SK-N-SH (cell line): ENCODE data around the gene NKX1-1. TPM values are rescaled to one million over a fixed set of nuclear protein-coding genes. Genes with fewer than 3 reads are reported as not detected.

Source experiments
- CTCF ChIA-PET: fragments of 300-600, 350-600 bp; formaldehyde crosslinking; extraction: SDS; loops from one replicate; lab custom pipeline; 2021; lab: Yijun Ruan, JAX
- POLR2A ChIA-PET: fragments of 350-600 bp; sonication (Branson Sonifier 250); formaldehyde crosslinking; extraction: SDS; loops from one replicate; lab custom pipeline; 2020; ENCODE audit warnings: antibody characterized with exemption, inconsistent platforms; lab: Yijun Ruan, JAX
- DNase-seq: peaks from one replicate; pipeline ENCODE4 v3.0.0; 2012
- H2AFZ ChIP-seq: fragments of 200-600 bp; sonication (generic); 2 replicates; pipeline ENCODE4 v1.8.1; 2016; ENCODE audit warnings: antibody characterized with exemption, mild to moderate bottlenecking, low read depth
- H3F3A ChIP-seq: fragments of 200-600 bp; sonication (generic); replicated peaks from 2 replicates; pipeline ENCODE3; 2016; ENCODE audit warnings: antibody characterized with exemption, mild to moderate bottlenecking; ENCODE audit not compliant: insufficient read depth
- H3K27ac ChIP-seq, 2 experiments: fragments of 200-500 bp in 1 of 2; fragments of 200-600 bp in 1 of 2; sonication (Bioruptor generic) in 1 of 2; sonication (generic), shearing (Covaris generic) in 1 of 2; 2 replicates each; pipeline versions ENCODE4 v1.5.1 to v1.6.1; 2014 to 2016; ENCODE audit warnings: low read depth in 2 of 2, inconsistent platforms in 1 of 2, low read length in 1 of 2, mild to moderate bottlenecking in 1 of 2, mixed read lengths in 1 of 2
- H3K27me3 ChIP-seq: fragments of 200-600 bp; sonication (generic), shearing (Covaris generic); 2 replicates; pipeline ENCODE4 v1.6.1; 2016; ENCODE audit warnings: mixed run types; ENCODE audit not compliant: insufficient read depth
- H3K36me3 ChIP-seq, 2 experiments: fragments of 200-500 bp in 1 of 2; fragments of 200-600 bp in 1 of 2; sonication (Bioruptor generic) in 1 of 2; sonication (generic) in 1 of 2; replicated peaks in 1 of 2; 2 replicates each; pipeline versions ENCODE3 to v1.5.1; 2014 to 2016; ENCODE audit warnings: low read length in 1 of 2, mild to moderate bottlenecking in 1 of 2; ENCODE audit not compliant: insufficient read depth in 2 of 2, control insufficient read depth in 1 of 2
- H3K4me1 ChIP-seq, 2 experiments: fragments of 200-500 bp in 1 of 2; fragments of 200-600 bp in 1 of 2; sonication (Bioruptor generic) in 1 of 2; sonication (generic), shearing (Covaris generic) in 1 of 2; 2 replicates each; pipeline versions ENCODE4 v1.5.1 to v1.6.1; 2014 to 2016; ENCODE audit warnings: low read depth in 1 of 2, low read length in 1 of 2, mixed run types in 1 of 2; ENCODE audit not compliant: insufficient read depth in 2 of 2, control insufficient read depth in 1 of 2
- H3K4me2 ChIP-seq: fragments of 200-600 bp; sonication (generic), shearing (Covaris generic); 2 replicates; pipeline ENCODE4 v1.6.1; 2017; ENCODE audit warnings: mixed run types
- H3K4me3 ChIP-seq, 2 experiments: fragments of 200-500 bp in 1 of 2; fragments of 200-600 bp in 1 of 2; sonication (Bioruptor generic) in 1 of 2; sonication (generic), shearing (Covaris generic) in 1 of 2; 2 replicates each; pipeline versions ENCODE4 v1.5.1 to v1.8.1; 2014 to 2016; ENCODE audit warnings: low read depth in 2 of 2, inconsistent platforms in 1 of 2, low read length in 1 of 2, mild to moderate bottlenecking in 1 of 2, mixed read lengths in 1 of 2, moderate library complexity in 1 of 2
- H3K79me2 ChIP-seq: fragments of 200-600 bp; sonication (generic); 2 replicates; pipeline ENCODE4 v1.8.1; 2017; ENCODE audit warnings: mild to moderate bottlenecking; ENCODE audit not compliant: insufficient read depth
- H3K9ac ChIP-seq: fragments of 200-600 bp; sonication (generic); 2 replicates; pipeline ENCODE4 v1.6.1; 2017; ENCODE audit warnings: mixed run types
- H3K9me2 ChIP-seq: fragments of 200-600 bp; sonication (generic); 2 replicates; pipeline ENCODE4 v1.6.1; 2017; ENCODE audit warnings: mixed run types
- H3K9me3 ChIP-seq: fragments of 200-600 bp; sonication (generic); 2 replicates; pipeline ENCODE4 v1.6.1; 2017; ENCODE audit warnings: mixed run types, mild to moderate bottlenecking, moderate library complexity
- H4K20me1 ChIP-seq: fragments of 200-600 bp; sonication (generic); 2 replicates; pipeline ENCODE4 v1.6.1; 2017; ENCODE audit warnings: mild to moderate bottlenecking, mixed run types; ENCODE audit not compliant: insufficient read depth
- CHD2 ChIP-seq: fragments of 150-350 bp; IDR thresholded peaks from 2 replicates; pipeline ENCODE4 v1.6.1; 2018; ENCODE audit warnings: low read length; ENCODE audit not compliant: partially characterized antibody
- ELF1 ChIP-seq: IDR thresholded peaks from 2 replicates; pipeline ENCODE4 v1.4.0; 2012
- FOXJ3 ChIP-seq: sonication (generic); formaldehyde crosslinking; IDR thresholded peaks from 2 replicates; pipeline ENCODE4 v1.5.1; 2020; ENCODE audit warnings: mild to moderate bottlenecking, missing genetic modification reagents
- FOXM1 ChIP-seq: IDR thresholded peaks from 2 replicates; pipeline ENCODE4 v1.4.0; 2012; ENCODE audit warnings: low read depth, mild to moderate bottlenecking
- GABPA ChIP-seq: IDR thresholded peaks from 2 replicates; pipeline ENCODE4 v1.4.0; 2012; ENCODE audit warnings: low read depth, mild to moderate bottlenecking
- GATA2 ChIP-seq: sonication (generic); formaldehyde crosslinking; IDR thresholded peaks from 2 replicates; pipeline ENCODE4 v1.5.0; 2020; ENCODE audit warnings: mild to moderate bottlenecking, missing genetic modification reagents
- NFIC ChIP-seq: IDR thresholded peaks from 2 replicates; pipeline ENCODE4 v1.4.0; 2012; ENCODE audit warnings: borderline replicate concordance
- POLR2AphosphoS5 ChIP-seq: IDR thresholded peaks from 2 replicates; pipeline ENCODE4 v1.6.1; 2012; ENCODE audit warnings: low read depth, low read length
- RCOR1 ChIP-seq: fragments of 150-350 bp; IDR thresholded peaks from 2 replicates; pipeline ENCODE4 v1.6.1; 2017; ENCODE audit warnings: antibody characterized with exemption, low read length
- RFX5 ChIP-seq: IDR thresholded peaks from 2 replicates; pipeline ENCODE4 v1.6.1; 2012; ENCODE audit warnings: mild to moderate bottlenecking, improper control_type of control experiment, low read length
- RXRA ChIP-seq: IDR thresholded peaks from 2 replicates; pipeline ENCODE4 v1.4.0; 2012; ENCODE audit warnings: low read depth, mild to moderate bottlenecking, borderline replicate concordance
- SIN3A ChIP-seq: IDR thresholded peaks from 2 replicates; pipeline ENCODE4 v1.6.1; 2012; ENCODE audit warnings: low read depth, mild to moderate bottlenecking, low read length, moderate library complexity, borderline replicate concordance
- SMC3 ChIP-seq: IDR thresholded peaks from 2 replicates; pipeline ENCODE4 v1.6.1; 2012; ENCODE audit warnings: low read depth, low read length, improper control_type of control experiment
- TAF1 ChIP-seq: IDR thresholded peaks from 2 replicates; pipeline ENCODE4 v1.6.1; 2012; ENCODE audit warnings: low read depth, mild to moderate bottlenecking, low read length, moderate library complexity, borderline replicate concordance
- TCF12 ChIP-seq: IDR thresholded peaks from 2 replicates; pipeline ENCODE4 v1.4.0; 2012
- TEAD4 ChIP-seq: IDR thresholded peaks from 2 replicates; pipeline ENCODE4 v1.4.0; 2012; ENCODE audit warnings: mild to moderate bottlenecking, borderline replicate concordance; ENCODE audit not compliant: insufficient read depth
- YY1 ChIP-seq: IDR thresholded peaks from 2 replicates; pipeline ENCODE4 v1.4.0; 2012; ENCODE audit warnings: low read depth, mild to moderate bottlenecking
- WGBS: methylation state at CpG from one replicate; pipeline ENCODE4 v1.1.6; 2017; ENCODE audit warnings: low lambda C conversion rate; 5-methylcytosine and 5-hydroxymethylcytosine counted together
- polyA plus RNA-seq, 3 experiments: library from polyadenylated mRNA; depleted of rRNA; stranded (reverse); fragments of >200 nt; gene quantifications; 2 replicates each; pipeline ENCODE4 v1.2.3, GENCODE V29; 2012
- TF ChIP-seq, protein P1 (sequence below): fragments of 150-350 bp; IDR thresholded peaks from 2 replicates; pipeline ENCODE4 v1.6.1; 2017; ENCODE audit warnings: antibody characterized with exemption, low read length, low read depth, borderline replicate concordance
- TF ChIP-seq, protein P2 (sequence below): fragments of 150-350 bp; IDR thresholded peaks from 2 replicates; pipeline ENCODE4 v1.6.1; 2016; ENCODE audit warnings: mild to moderate bottlenecking, low read depth, low read length
- TF ChIP-seq, protein P3 (sequence below): IDR thresholded peaks from 2 replicates; pipeline ENCODE4; 2012
- TF ChIP-seq, protein P4 (sequence below): IDR thresholded peaks from 2 replicates; pipeline ENCODE4 v1.4.0; 2012; ENCODE audit warnings: low read depth, borderline replicate concordance

NKX1-1 gene
- polyA plus RNA-seq, 1 of the 3 experiments (the other 2 are of a cell fraction): not detected

DNA sequence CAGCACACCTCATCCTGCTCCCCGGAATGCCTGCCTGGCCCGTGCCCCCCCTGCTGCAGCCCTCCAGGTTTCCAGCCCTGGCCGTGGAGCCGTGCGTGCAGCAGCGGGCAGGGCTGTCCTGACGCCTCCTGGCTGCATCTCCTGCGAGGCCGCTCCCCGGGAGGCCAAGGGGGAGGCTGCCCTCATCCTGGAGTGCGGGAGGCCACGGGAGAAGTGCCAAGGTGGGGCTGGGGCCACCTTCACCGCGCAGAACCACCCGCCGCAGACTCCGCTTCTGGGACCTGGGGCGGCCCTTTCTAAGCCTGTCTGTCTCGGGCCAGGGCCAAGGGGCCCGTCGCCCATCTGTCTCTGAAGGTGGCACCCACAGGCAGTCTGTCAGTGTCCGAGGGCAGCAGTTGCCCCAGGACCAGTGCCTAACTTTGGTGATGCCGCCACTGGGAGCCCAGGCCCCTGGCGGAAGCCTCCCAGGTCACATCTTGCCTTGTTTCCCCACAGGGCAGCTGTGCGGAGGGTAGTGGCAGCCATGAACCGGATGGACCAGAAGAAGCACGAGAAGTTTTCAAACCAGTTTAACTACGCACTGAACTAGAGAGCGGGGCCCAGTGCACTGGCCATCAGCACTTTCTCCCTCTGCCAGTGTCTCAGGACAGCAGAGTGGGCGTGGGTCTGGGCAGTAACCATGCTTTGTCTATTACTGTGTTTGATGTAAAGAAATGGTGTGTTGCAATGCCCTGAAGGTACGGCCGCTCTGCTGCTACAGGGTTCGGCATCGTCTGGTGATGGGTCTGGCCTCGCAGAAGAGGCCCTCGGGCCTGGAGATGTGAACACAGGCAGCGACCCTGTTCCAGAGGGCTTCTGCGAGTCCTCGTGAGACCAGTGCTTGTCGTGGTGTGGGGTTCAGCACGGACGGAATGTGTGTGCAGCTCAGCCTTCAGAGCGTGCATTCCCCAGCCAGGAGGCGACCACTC, 20.6 kb downstream of the NKX1-1 start:
- H3K27me3 ChIP-seq: no peaks in the 10 kb centered on the region
- H2AFZ ChIP-seq: no peak overlapping the region
- no peak for DNase-seq
- H3K9me2 ChIP-seq: no peaks in the 10 kb centered on the region
- H3K4me2 ChIP-seq: no peak overlapping the region
- H3K27ac ChIP-seq: no peak overlapping the region
- H3K4me1 ChIP-seq: no peaks in the 10 kb centered on the region
- no peaks in the 10 kb centered on the region for H4K20me1 ChIP-seq
- no peaks in the 10 kb centered on the region for H3F3A ChIP-seq
- peaks cover 31 to 36% of the 10 kb centered on the region in 2 experiments for H3K36me3 ChIP-seq
- no peak overlapping the region for H3K9ac ChIP-seq
- H3K4me3 ChIP-seq: no peak overlapping the region
- H3K79me2 ChIP-seq: no peaks in the 10 kb centered on the region
- WGBS: 96% methylated on average over 13 of the region's 44 CpGs
- ChIA-PET CTCF (no interaction called here), POLR2A (interaction anchor here (0.6 kb wide), 1 partner anchor 461 kb away, joined by 3 read pairs; no protein-coding TSS in a partner anchor)
- TF ChIP-seq FOXJ3: no peak
- no peak for TF ChIP-seq GATA2 (CRISPR knock-in tag)
- no peak for TF ChIP-seq TCF12
- TF ChIP-seq RXRA: no peak
- TF ChIP-seq, protein P1, sequence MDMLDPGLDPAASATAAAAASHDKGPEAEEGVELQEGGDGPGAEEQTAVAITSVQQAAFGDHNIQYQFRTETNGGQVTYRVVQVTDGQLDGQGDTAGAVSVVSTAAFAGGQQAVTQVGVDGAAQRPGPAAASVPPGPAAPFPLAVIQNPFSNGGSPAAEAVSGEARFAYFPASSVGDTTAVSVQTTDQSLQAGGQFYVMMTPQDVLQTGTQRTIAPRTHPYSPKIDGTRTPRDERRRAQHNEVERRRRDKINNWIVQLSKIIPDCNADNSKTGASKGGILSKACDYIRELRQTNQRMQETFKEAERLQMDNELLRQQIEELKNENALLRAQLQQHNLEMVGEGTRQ: no peak
- TF ChIP-seq FOXM1: no peak
- TF ChIP-seq SMC3: no peak
- TF ChIP-seq, protein P2, sequence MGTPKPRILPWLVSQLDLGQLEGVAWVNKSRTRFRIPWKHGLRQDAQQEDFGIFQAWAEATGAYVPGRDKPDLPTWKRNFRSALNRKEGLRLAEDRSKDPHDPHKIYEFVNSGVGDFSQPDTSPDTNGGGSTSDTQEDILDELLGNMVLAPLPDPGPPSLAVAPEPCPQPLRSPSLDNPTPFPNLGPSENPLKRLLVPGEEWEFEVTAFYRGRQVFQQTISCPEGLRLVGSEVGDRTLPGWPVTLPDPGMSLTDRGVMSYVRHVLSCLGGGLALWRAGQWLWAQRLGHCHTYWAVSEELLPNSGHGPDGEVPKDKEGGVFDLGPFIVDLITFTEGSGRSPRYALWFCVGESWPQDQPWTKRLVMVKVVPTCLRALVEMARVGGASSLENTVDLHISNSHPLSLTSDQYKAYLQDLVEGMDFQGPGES: no peak
- H3K9me3 ChIP-seq: no peaks in the 10 kb centered on the region

DNA sequence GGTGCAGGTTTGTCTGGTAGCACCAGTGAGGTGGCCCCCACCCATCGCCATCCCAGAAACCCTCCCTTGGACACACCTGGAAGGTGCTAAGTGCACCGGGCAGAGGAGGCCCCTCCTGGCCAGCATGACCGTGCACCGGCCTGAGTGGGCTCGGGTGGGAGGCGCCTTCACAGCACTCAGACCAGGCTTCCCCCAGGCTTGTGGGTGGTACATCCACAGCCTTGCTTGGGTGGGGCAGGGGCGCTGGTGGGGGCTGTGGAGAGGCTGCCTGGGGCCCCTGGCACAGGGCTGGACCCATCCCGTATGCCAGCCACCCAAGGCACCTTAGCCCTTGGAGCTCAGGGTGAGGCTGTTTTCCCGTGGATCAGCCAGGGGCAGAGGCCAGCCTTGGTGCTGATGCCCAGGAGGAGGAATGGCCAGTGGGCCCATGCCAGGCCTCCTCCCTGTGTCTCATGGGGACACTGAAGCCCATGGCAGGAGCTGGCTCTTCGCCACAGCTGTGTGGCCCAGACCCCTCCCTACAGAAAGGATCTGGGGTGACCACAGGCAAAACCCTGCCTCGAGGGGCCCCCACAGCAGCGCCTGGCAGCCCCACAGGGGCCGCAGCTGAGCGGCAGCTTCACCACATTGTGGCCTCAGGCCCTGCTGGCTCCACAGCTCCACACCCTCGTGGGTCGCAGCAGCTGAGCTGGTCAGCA, 21.4 kb downstream of the NKX1-1 start:
- Histone ChIP-seq H3K36me3 (peaks cover 25 to 36% of the 10 kb centered on the region in 2 experiments), H3K27ac (no peak overlapping the region), H3K27me3 (no peaks in the 10 kb centered on the region), H3K4me1 (no peaks in the 10 kb centered on the region), H3K79me2 (no peaks in the 10 kb centered on the region), H3F3A (no peaks in the 10 kb centered on the region), H3K9me2 (no peaks in the 10 kb centered on the region), H2AFZ (no peak overlapping the region), H3K9ac (no peak overlapping the region), H4K20me1 (no peaks in the 10 kb centered on the region), H3K4me3 (no peak overlapping the region), H3K4me2 (no peak overlapping the region), H3K9me3 (no peaks in the 10 kb centered on the region)
- ChIA-PET CTCF (no interaction called here), POLR2A (interaction anchor here (0.6 kb wide), 1 partner anchor 462 kb away, joined by 3 read pairs; no protein-coding TSS in a partner anchor)
- WGBS: 93% methylated on average over 3 of the region's 16 CpGs
- no peak for DNase-seq
- TF ChIP-seq TAF1 (no peak), TCF12 (no peak), RFX5 (no peak), FOXM1 (no peak), ELF1 (no peak), GABPA (no peak), NFIC (no peak), CHD2 (no peak), SIN3A (no peak), RCOR1 (no peak), FOXJ3 (no peak), POLR2AphosphoS5 (no peak), YY1 (no peak), RXRA (no peak), TEAD4 (no peak), GATA2 (CRISPR knock-in tag) (no peak)
- TF ChIP-seq, protein P3, sequence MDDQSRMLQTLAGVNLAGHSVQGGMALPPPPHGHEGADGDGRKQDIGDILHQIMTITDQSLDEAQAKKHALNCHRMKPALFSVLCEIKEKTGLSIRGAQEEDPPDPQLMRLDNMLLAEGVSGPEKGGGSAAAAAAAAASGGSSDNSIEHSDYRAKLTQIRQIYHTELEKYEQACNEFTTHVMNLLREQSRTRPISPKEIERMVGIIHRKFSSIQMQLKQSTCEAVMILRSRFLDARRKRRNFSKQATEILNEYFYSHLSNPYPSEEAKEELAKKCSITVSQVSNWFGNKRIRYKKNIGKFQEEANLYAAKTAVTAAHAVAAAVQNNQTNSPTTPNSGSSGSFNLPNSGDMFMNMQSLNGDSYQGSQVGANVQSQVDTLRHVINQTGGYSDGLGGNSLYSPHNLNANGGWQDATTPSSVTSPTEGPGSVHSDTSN: no peak
- TF ChIP-seq, protein P4, sequence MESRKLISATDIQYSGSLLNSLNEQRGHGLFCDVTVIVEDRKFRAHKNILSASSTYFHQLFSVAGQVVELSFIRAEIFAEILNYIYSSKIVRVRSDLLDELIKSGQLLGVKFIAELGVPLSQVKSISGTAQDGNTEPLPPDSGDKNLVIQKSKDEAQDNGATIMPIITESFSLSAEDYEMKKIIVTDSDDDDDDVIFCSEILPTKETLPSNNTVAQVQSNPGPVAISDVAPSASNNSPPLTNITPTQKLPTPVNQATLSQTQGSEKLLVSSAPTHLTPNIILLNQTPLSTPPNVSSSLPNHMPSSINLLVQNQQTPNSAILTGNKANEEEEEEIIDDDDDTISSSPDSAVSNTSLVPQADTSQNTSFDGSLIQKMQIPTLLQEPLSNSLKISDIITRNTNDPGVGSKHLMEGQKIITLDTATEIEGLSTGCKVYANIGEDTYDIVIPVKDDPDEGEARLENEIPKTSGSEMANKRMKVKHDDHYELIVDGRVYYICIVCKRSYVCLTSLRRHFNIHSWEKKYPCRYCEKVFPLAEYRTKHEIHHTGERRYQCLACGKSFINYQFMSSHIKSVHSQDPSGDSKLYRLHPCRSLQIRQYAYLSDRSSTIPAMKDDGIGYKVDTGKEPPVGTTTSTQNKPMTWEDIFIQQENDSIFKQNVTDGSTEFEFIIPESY: no peak
